Immature natural killer cell (primary cell): ENCODE measurements around the gene TCF4. TPM values are rescaled to one million over a fixed set of nuclear protein-coding genes. Genes with fewer than 3 reads are reported as not detected.

Experiments used
- DNase-seq, 3 donors: peaks; one replicate each; pipeline ENCODE4 v3.0.0; 2022; ENCODE audit warnings: mixed read lengths in 1 of 3
- H3K27ac Mint-ChIP-seq, 6 donors: one replicate each; pipeline ENCODE4 v1.8.0; 2020; ENCODE audit warnings: mixed read lengths in 6 of 6, mild to moderate bottlenecking in 5 of 6, inconsistent platforms in 4 of 6, moderate library complexity in 3 of 6
- H3K27me3 Mint-ChIP-seq, 3 donors: one replicate each; pipeline ENCODE4 v1.8.0; 2020 to 2021; ENCODE audit warnings: low read depth in 3 of 3, mild to moderate bottlenecking in 3 of 3, mixed read lengths in 3 of 3, moderate library complexity in 3 of 3, inconsistent platforms in 1 of 3
- H3K36me3 Mint-ChIP-seq, 3 donors: one replicate each; pipeline ENCODE4 v1.8.0; 2020; ENCODE audit warnings: mixed read lengths in 3 of 3, inconsistent platforms in 2 of 3, mild to moderate bottlenecking in 2 of 3
- H3K4me1 Mint-ChIP-seq, 2 donors: one replicate each; pipeline ENCODE4 v1.8.0; 2020; ENCODE audit warnings: inconsistent platforms in 2 of 2, mild to moderate bottlenecking in 2 of 2, mixed read lengths in 2 of 2, moderate library complexity in 1 of 2
- H3K4me3 Mint-ChIP-seq, 5 donors: one replicate each; pipeline ENCODE4 v1.8.0; 2020; ENCODE audit warnings: mild to moderate bottlenecking in 5 of 5, mixed read lengths in 5 of 5, inconsistent platforms in 3 of 5, moderate library complexity in 3 of 5
- H3K9me3 Mint-ChIP-seq, 6 donors: one replicate each; pipeline ENCODE4 v1.8.0; 2020; ENCODE audit warnings: mild to moderate bottlenecking in 6 of 6, mixed read lengths in 6 of 6, inconsistent platforms in 4 of 6, moderate library complexity in 3 of 6
- polyA plus RNA-seq, 3 donors: library from polyadenylated mRNA; unstranded; fragments of 300-500 nt; fragmentation: Illumina TruSeq; gene quantifications; one replicate each; pipeline ENCODE4 v1.2.3, GENCODE V29; 2021

TCF4 gene
- polyA plus RNA-seq, 3 donors from 2014 or later: 7.7 to 28.0 (median 17.6) TPM

DNA sequence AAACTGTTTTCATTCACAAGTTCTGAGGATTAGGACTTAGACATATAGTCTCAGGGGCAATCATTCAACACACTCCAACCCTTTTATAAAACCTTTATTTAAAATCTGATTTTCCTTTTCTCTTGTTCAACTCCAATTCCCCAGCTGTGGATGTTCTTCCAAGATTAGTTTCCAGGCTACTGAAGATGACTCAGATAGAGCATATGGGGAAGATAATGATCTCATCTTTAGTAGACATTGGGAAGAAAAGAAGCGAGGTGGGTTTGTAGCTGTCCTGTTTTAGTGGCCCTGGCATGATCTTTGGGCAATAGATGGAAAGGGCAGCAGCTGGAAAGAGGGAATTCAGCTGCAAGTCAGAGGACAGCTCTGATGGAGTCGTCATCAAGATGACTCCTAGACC is 381.1 kb downstream of the TCF4 start:
- Mint-ChIP-seq H3K4me1 (no peaks in the 10 kb centered on the region), H3K27me3 (no peaks in the 10 kb centered on the region), H3K27ac (no peak overlapping the region), H3K36me3 (no peaks in the 10 kb centered on the region), H3K4me3 (no peak overlapping the region), H3K9me3 (peaks cover 0 to 2% (median 0%) of the 10 kb centered on the region in 6 donors)
- no peak for DNase-seq

DNA sequence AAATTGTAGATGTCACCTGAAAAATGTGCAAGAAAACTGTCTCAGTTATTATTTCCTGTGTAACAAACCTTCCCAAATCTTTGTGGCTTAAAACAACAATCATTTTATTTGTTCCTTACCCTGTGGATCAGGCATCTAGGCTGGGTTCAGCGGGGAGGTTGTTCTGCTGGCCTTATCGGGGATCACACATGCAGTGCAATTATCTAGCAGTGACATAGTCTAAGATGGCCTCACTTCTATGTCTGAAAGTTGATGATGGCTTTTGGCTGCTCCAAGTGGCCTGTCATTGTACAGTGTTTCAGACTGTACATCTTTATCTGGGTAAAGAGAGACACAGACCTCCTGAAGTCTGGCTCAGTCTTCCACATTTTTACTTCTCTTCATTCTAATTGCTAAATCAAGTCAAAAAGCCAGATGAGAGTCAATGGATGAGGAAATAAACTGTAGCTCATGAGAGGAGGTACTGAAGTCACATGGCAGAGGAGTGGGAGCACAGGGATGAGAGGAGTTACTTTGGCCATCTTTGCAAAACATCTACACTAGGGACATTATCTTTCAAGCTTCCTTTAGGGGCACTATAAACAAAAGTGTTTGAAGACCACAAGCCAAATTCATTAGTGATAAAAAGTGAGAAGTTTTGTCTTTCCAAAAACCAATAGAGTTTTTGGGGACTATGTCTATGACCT is 385.6 kb downstream of the TCF4 start:
- no peak overlapping the region for H3K4me3 Mint-ChIP-seq
- H3K27ac Mint-ChIP-seq: no peak overlapping the region
- peaks cover 0 to 3% (median 0%) of the 10 kb centered on the region in 3 donors for H3K27me3 Mint-ChIP-seq
- H3K36me3 Mint-ChIP-seq: no peaks in the 10 kb centered on the region
- H3K9me3 Mint-ChIP-seq: no peaks in the 10 kb centered on the region
- no peaks in the 10 kb centered on the region for H3K4me1 Mint-ChIP-seq
- DNase-seq: no peak

DNA sequence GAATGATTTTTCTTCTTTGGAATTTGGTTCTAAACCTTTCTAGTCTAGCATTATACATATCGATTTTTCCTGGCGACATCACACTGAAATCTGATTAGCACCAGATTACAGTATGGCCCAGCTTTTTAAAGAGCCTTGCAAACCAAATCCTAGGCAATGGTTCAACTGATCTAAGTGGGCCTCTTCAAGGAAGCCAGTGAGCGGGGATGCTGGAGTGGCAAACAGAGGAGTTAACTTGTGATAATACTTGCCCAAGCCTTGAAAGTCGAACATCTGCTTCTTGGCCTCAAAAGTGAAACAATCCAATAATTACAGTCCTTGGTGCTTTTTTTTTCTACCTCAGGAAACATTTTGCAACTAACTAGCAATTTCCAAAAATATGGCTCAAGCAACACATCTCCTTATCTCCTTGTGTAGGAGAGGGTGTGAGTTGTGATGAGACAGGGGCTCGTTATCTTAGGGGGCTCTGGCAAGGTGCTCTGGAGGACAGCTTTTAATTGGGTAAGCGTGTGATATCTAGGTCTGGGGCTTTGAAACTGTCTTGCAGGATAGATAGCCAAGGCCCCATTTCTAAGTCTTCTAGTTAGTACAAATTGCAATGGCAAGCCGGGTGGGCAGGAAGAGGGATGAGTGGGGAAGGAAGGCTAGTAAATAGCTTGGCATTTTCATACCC is 388.6 kb downstream of the TCF4 start:
- H3K27me3 Mint-ChIP-seq: peaks cover 0 to 3% (median 0%) of the 10 kb centered on the region in 3 donors
- no peaks in the 10 kb centered on the region for H3K4me1 Mint-ChIP-seq
- no peak overlapping the region for H3K27ac Mint-ChIP-seq
- DNase-seq: no peak
- no peaks in the 10 kb centered on the region for H3K9me3 Mint-ChIP-seq
- H3K36me3 Mint-ChIP-seq: no peaks in the 10 kb centered on the region
- H3K4me3 Mint-ChIP-seq: no peak overlapping the region

DNA sequence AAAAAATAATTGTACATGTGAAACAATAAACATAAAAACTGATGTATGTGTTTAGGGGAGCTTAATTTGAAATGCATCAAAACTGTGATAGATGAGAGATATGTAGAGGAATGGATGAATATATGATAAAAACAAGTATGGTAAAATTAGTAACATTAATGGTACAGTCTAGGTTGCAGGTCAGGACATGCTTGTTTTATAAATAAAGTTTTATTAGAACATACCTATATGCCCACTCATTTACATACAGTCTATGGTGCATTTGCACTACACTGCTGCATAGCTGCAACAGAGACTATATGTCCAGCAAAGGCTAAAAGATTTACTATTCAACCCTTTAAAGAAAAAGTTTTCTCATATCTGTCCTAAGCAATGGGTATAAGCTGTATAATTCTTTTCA is 392.1 kb downstream of the TCF4 start:
- peaks cover 0 to 3% (median 1%) of the 10 kb centered on the region in 3 donors for H3K27me3 Mint-ChIP-seq
- no peaks in the 10 kb centered on the region for H3K36me3 Mint-ChIP-seq
- H3K4me1 Mint-ChIP-seq: no peaks in the 10 kb centered on the region
- no peak for DNase-seq
- no peak overlapping the region for H3K4me3 Mint-ChIP-seq
- H3K9me3 Mint-ChIP-seq: peaks cover 0 to 3% (median 0%) of the 10 kb centered on the region in 6 donors
- H3K27ac Mint-ChIP-seq: no peak overlapping the region

DNA sequence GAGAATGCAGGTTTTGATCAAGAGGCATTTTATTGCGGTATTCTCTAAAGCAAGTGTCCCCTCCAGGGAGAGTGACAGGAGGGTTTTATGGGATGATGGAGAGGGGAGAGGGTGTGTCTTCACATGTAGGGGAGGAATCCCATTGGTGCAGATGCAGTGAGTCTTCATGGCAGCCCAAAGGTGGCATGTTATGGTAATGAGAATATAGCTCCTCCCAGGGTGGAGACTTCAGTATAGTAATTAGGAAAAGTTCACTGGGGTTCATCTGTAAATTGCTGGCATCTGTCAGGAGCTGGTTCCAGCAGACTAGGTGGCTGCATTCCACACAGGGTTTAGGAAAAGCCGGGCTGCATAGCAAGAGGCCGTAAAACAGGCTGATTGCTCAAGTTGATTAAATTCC is 398.0 kb downstream of the TCF4 start:
- Mint-ChIP-seq H3K27ac (no peak overlapping the region), H3K4me1 (no peaks in the 10 kb centered on the region), H3K9me3 (peaks cover 0 to 5% (median 0%) of the 10 kb centered on the region in 6 donors), H3K4me3 (no peak overlapping the region), H3K27me3 (peaks cover 0 to 1% (median 0%) of the 10 kb centered on the region in 3 donors), H3K36me3 (no peaks in the 10 kb centered on the region)
- no peak for DNase-seq

DNA sequence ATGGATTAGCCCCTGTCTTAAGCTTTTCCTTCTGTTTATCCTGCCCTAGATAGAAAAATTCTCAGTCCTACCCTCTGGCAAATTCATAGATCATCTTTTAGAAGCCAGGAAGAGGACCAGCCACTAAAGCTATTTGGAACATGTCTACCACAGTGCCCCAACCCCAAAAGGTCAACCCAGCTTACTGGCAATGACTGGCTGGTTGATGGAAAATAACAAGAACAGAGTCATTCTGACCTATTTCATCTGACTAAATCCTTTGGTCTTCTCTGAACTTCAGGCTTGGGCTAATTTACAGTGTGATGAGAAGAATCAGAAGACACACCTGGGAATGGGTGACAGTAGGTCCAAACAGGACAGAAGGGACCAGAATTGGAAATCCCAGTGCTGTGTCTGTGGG is 401.4 kb downstream of the TCF4 start:
- Mint-ChIP-seq H3K27me3 (peaks cover 0 to 6% (median 4%) of the 10 kb centered on the region in 3 donors), H3K9me3 (peaks cover 0 to 5% (median 0%) of the 10 kb centered on the region in 6 donors), H3K4me3 (no peak overlapping the region), H3K27ac (no peak overlapping the region), H3K36me3 (no peaks in the 10 kb centered on the region), H3K4me1 (no peaks in the 10 kb centered on the region)
- no peak for DNase-seq

DNA sequence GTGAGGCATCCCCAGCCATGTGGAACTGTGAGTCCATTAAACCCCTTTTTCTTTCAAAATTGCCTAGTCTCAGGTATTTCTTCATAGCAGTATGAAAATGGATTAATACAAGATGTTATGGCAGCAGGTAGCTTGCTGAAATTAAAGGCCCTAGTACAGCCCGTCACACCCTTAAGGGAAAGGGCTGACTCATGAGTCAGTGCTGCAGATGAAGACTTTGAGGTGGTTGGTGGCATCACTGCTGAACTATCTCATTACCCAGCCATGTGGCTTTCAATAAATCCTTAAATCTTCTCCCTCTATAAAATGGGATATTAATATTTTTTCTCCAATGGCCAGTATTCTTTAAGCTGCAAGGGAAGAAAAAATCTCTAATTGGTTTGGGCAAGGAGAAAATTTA is 402.6 kb downstream of the TCF4 start:
- H3K36me3 Mint-ChIP-seq: no peaks in the 10 kb centered on the region
- no peaks in the 10 kb centered on the region for H3K4me1 Mint-ChIP-seq
- H3K9me3 Mint-ChIP-seq: peaks cover 0 to 2% (median 0%) of the 10 kb centered on the region in 6 donors
- no peak for DNase-seq
- H3K4me3 Mint-ChIP-seq: no peak overlapping the region
- H3K27me3 Mint-ChIP-seq: peaks cover 0 to 4% (median 4%) of the 10 kb centered on the region in 3 donors
- no peak overlapping the region for H3K27ac Mint-ChIP-seq

DNA sequence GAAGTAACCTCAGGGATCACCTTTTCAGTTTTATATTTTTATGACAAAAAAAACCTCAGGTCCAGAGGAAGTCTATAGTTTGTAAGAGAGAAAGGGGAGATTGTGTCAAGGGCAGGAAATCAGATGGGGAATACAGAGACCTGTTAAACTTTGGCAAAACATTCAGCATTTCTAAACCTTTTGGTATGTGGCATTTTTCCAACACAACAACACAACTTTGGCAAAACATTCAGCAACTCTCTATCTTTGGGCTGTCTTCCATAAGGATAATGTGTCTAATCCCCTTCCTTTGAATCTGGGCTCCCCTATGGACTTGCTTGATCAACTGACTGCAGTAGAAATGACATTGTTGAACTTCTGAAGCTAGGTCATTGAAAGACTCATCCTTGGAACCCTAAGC is 408.2 kb downstream of the TCF4 start:
- no peak for DNase-seq
- peaks cover 0 to 4% (median 4%) of the 10 kb centered on the region in 3 donors for H3K27me3 Mint-ChIP-seq
- H3K4me1 Mint-ChIP-seq: no peaks in the 10 kb centered on the region
- H3K4me3 Mint-ChIP-seq: no peak overlapping the region
- peaks cover 0 to 4% (median 0%) of the 10 kb centered on the region in 6 donors for H3K9me3 Mint-ChIP-seq
- H3K27ac Mint-ChIP-seq: no peak overlapping the region
- H3K36me3 Mint-ChIP-seq: no peaks in the 10 kb centered on the region

DNA sequence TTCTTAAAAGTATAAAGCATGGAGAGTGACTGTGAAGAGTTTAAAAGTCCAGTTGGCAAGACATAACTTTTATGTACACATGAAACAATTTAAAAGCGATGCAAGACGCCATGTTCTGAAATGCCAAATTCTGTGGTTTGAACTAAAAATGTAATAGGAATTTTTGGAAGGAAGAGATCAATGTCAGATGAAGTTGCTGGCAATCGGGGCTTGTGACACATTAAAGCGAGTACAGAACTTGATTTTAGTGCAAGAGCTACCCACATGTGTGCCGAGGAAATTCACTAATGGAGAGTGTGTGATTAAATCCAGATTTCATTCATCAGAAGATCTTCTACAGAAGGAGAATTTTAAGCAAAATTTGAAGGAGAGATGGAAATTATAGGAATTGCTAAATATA is 408.6 kb downstream of the TCF4 start:
- no peak for DNase-seq
- H3K9me3 Mint-ChIP-seq: peaks cover 0 to 4% (median 0%) of the 10 kb centered on the region in 6 donors
- H3K27ac Mint-ChIP-seq: no peak overlapping the region
- H3K4me3 Mint-ChIP-seq: no peak overlapping the region
- peaks cover 0 to 4% (median 3%) of the 10 kb centered on the region in 3 donors for H3K27me3 Mint-ChIP-seq
- H3K4me1 Mint-ChIP-seq: no peaks in the 10 kb centered on the region
- no peaks in the 10 kb centered on the region for H3K36me3 Mint-ChIP-seq

DNA sequence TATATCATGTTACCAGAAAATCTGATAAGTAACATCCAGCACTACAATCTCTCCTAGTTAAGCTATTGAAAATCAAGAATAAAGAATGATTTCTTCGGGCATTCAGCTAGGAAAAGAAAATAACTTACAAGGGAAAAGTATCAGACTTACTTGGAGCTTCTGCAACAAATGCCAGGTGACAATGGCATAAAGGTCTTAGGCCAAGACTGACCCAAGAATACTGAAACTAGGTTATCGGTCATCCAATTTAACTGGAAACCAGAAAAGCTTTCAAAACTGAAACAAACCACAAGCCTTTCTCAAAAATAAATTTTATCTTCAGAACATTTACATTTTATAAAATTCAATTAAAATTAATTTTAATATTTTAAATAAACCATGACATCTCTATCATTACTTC is 414.7 kb downstream of the TCF4 start:
- H3K4me3 Mint-ChIP-seq: no peak overlapping the region
- H3K27ac Mint-ChIP-seq: no peak overlapping the region
- peaks cover 0 to 4% (median 0%) of the 10 kb centered on the region in 3 donors for H3K27me3 Mint-ChIP-seq
- H3K36me3 Mint-ChIP-seq: no peaks in the 10 kb centered on the region
- no peak for DNase-seq
- peaks cover 2 to 9% (median 3%) of the 10 kb centered on the region in 6 donors for H3K9me3 Mint-ChIP-seq
- H3K4me1 Mint-ChIP-seq: no peaks in the 10 kb centered on the region
